GM19452 (cell line): ENCODE measurements around the gene PIBF1.
"Not testable (repeated sequence)": the region's sequence is repeated elsewhere in the genome, so short reads cannot be mapped to it uniquely, and the experiment has no call there.

Source experiments
- ATAC-seq: cut with Tn5 transposase; IDR thresholded peaks from one replicate; pipeline ENCODE4 v1.9.1; 2021; ENCODE audit not compliant: unreplicated experiment

PIBF1 gene

DNA sequence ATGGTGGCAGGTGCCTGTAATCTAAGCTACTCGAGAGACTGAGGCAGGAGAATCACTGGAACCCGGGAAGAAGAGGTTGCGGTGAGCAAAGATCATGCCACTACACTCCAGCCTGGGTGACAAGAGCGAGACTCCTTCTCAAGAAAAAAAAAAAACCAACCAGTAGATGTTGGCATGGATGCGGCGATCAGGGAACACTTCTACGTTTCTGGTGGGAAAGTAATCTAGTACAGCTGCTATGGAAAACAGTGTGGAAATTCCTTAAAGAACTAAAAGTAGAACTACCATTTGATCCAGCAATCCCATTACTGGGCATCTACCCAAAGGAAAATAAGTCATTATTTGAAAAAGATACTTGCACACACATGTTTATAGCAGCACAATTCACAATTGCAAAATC is 119.6 kb downstream of the PIBF1 start:
- not testable (repeated sequence) for ATAC-seq

DNA sequence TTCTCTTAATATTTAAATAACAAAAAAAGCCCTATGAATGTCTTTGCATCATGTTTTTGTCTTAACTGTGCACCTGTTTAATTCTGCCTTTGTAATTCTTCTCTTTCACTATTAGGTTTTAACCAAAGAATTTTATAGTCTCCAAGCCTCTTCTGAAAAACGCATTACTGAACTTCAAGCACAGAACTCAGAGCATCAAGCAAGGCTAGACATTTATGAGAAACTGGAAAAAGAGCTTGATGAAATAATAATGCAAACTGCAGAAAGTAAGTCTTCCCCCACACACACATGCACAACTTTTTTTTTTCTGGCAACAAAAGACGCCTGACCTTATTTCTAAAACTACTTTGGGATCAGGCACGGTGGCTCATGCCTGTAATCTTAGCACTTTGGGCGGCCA is 126.5 kb downstream of the PIBF1 start:
- ATAC-seq: no peak

DNA sequence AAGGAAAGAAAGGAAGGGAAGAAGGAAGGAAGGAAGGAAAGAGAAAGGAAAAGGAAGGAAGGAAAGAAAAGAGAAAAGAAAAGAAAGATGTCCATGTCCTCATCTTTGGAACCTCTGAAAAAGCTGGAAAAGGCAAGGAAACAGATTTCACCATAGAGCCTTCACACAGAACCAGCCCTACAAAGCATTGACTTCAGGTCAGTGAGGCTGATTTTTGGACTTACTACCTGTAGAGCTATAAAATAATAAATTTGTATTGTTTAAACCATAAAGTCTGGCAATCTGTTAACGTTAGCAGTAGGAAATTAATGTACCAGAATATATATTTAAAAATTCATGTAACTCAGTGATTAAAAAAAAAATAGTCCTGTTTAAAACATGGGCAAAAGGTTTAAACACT is 130.0 kb downstream of the PIBF1 start:
- no peak for ATAC-seq

DNA sequence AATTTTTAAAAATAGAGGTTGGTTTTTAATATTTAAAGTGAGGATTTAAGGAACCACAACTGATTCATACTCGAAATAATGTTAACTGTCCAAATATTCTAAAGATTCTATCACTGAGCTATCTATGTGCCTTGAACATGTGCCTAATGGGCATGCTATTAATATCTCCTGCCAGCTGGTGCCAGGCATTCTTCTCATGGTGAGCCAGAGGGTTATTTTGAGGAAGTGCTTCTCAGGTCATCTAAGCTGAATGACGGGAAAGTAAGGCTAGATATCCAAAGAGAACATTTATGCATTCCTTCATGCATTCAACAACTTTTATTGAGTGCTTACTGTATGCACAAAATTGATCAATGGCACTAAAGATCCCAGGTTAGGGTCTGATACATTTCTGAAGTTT is 138.2 kb downstream of the PIBF1 start:
- ATAC-seq: no peak

DNA sequence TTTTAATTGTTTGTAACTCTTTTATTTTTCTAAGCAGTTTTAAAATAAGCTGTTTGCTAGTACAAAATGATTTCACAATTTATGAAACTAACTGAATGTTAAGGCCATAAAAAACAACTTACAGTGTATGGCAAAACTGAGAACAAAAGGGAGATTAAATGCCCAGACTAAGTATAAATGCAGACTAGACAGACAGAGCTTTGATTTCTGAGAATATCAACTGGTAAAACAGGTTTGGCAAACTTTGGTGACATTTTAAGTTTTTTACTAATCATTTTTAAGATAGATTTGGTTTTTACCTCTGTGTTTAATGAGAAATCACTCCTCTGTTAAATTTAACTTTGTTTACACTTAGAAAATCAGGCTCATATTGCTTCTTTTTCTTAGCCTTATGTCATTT is 149.4 kb downstream of the PIBF1 start:
- ATAC-seq: no peak

DNA sequence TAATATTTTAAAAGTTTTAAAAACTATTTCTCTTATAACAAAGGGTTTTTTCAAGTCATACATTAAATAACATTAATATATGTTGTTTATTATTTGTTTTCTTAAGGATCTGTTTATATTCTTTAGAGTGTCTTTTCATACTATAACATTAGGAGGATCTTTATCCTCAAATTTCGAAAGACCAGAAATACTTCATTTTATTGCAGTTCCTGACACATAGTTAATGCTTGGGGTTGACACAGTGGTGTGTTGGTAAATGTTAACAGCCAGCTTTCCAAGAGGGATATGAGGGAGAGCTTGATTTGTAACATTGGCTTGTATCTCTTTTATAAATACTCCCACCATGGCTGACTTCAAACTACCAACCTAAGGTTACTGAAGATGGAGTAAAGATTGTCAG is 150.3 kb downstream of the PIBF1 start:
- ATAC-seq: no peak

DNA sequence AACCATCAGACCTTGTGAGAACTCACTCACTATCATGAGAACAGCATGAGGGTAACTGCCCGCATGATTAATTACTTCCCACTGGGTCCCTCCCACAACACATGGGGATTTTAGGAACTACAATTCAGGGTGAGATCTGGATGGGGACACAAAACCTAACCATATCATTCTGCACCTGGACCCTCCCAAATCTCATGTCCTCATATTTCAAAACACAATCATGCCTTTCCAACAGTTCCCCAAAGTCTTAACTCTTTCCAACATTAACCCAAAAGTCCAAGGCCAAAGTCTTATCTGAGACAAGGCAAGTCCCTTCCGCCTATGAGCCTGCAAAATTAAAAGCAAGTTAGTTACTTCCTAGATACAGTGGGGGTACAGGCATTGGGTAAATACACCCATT is 164.3 kb downstream of the PIBF1 start:
- ATAC-seq: not testable (repeated sequence)

DNA sequence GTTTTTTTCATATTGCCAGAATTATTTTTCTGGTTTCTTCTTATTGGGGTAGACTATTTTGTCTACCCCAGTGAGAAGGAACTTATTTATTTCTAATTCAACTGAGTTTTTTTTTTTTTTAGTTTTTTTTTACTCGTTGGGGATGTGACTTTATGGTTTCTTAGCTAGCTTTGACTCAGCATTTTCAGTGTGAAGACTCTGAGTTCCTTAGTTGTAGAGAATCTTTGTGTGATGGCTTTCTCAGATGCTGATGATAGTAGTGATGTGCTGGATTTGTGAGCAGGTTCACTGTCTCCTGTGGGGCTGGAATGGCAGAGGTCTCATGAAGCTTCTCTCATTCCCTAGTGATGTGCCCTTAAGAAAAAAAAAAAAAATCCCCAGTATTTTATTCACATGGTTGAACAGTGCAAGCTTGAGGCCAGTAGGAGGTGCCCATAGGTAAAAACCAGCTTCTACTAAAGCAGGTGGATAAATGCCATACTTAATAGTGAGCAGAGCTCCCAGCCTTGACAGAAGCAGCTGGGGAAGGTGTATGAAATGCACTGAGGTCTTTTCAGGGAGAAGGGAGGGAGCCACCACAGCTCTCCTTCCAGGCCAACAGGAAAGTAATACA is 170.7 kb downstream of the PIBF1 start:
- ATAC-seq: no peak

DNA sequence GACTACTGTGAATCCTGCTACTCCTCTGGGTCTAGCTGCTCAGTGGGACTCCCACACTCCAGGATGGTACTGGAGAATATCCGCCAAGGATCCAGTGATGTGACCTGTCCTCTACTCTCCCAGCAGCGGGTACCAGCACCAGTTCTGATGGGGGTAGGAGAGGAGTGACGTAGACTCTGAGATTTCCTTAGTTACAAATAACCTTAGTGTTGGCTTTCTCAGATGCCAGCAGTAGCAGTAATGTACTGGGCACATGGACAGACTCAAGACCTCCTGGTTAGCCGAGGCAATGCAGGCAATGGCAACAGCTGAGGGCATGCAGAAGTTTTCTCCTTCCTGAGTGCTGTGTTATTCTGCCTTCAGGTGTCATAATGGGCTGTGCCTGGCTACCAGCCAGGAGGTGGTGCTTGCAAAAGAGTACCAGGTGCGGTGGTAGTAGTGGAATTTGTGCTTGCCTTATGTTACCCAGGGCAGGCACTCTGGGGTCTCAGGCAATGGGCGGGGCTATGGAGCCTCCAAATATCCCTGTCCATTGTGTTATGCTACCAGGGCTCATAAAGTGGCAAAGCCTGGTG is 171.5 kb downstream of the PIBF1 start:
- no peak for ATAC-seq

DNA sequence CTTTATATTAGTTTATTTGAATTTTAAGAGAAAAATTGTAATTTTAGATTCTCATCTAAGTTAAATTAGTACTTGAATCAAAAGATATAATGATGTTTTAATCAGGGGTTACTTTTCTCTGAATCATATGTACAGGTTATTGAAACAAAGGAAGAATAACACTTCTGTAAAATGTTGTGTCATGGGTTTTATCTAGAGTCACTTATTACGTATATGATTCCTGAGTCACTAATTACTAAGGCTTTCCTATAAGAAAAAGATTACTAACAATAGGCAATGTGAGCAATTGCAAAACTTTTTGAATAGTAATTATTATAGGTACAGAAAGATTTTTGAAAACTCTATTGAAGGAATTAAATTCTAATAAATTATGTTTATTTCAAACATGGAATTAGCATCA is 177.7 kb downstream of the PIBF1 start:
- no peak for ATAC-seq

DNA sequence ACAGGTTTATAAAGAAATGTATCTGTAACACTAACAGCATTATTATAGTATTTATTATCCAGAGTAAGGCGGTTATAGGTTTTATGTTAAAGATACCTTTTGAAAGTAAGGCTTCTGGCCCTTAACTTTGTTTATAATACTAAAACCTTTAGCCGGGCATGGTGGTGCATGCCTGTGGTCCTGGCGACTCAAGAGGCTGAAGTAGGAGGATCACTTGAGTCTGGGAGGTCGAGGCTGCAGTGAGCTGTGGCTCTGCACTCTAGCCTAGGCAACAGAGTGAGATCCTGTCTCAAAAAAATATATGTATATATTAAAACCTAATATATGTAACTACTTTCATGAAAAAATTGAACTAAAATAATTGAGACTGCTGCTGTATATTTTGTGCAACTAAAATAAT is 178.2 kb downstream of the PIBF1 start:
- no peak for ATAC-seq

DNA sequence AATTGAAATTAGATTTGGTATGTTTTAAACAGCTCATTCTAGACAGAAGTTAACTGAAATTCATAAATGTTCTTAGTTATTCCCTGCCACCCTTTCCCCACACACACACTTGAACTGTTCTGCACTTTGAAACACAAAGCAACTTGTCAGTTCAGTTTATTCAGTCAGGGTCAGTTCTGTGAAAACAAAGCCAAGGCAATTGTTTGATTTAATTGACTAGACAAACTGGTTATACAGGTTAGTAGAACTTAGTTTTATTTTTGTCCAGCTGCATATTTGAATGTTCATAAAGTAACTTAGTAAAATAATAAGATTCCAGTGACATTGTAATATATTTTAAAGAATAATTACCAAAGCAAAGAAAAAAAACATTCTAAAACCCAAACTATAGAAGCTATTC is 178.6 kb downstream of the PIBF1 start:
- ATAC-seq: no peak

DNA sequence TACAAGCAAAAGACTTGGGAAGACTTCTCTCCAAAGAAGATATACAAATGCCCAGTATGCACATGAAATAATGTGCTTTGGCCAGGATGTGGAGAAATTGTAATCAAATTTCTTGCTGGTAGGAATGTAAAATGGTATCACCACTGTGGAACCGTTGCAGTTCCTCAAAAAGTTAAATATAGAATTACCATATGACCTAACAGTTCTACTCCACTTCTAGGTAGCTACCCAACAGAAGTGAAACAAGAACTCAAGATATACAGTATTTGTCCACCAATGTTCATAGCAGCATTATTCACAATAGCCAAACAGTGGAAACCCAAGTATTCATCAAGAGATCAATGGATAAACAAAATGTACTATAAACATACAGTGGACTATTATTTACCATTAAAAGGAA is 181.8 kb downstream of the PIBF1 start:
- no peak for ATAC-seq

DNA sequence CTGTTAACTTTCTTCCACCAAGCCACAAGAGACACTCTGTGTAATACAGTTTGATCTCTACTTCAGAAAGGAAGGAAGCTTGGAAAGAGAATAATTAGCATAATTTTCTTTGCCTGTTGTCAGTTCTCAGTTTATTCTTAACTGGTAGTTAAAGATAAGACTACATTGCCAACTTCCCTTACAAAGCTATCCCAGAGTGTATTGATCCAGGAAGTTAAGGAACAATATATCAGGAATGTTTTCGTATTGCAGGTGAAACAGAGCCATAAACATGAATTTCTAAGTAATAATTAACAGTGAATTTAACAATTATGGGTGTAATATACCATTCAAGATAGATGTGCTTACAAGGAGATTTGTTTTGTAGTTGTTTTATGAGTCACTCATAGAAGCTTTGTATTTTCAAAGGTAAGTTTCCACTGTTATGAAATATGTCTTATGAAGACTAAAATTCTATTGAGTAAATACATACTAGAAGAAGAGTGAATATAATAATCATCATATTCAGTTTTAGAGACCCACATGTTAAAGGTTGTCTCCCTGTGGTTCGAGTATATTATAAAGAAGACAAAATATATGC is 188.5 kb downstream of the PIBF1 start:
- ATAC-seq: no peak

DNA sequence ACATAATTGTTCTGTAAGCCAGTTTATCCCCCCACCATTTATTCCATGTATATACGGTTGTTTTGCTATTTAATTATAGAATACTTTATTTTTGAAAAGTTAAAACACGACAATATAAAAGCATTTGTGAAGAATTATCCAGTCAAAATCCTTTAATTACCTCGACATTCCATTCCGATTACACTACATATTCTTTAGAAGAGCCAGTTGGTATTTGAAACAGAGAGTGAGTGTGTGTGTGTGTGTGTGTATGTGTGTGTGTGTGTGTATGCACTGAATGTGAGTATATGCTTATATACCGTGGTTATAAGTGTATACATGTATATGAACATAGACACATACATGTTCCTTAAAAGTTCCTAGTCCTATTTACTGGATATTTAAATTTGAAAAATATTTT is 189.0 kb downstream of the PIBF1 start:
- ATAC-seq: no peak

DNA sequence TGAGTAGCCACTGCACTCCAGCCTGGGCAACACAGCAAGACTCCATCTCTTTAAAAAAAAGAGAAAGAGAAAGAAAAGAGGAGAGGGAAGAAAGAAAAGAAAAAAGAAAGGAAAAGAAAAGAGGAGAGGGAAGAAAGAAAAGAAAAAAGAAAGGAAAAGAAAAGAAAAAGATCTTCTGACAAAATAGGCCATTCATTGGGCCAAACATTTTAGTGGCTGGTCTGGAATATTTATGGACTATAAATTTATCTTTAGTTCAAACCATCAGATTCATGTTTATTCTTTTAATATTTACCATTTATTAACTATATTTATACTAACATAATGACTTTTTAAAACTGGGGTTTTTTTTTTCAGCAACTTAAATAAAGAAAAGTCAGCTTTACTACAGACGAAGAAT is 191.3 kb downstream of the PIBF1 start:
- no peak for ATAC-seq

DNA sequence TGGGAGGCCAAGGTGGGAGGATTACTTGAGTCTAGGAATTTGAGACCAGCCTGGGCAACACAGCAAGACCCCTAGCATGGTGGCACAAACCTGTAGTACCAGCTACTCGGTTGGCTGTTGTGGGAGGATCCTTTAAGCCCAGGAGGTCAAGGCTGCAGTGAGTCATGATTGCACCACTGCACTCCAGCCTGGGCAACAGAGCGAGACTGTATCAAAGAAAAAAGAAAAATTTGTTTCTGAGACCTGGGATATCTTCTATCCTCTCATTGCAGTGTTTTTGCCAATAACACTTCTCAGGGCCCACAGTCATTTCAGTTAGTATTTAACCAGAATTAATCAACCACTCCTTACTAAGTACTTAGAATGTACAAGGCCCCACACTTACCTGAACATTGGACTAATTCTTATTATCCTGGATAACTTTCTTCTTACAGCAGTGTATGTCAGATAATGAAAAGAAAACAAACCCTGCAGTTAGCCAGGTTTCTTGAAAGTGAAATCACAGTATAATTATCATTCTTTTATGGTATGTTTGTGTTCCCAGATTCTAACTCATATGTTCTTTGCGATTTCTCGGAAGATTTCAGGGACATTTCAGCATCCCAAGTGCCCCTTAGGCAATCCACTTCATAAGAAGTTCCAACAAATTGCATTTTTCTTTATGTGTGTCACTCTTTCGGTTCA is 201.3 kb downstream of the PIBF1 start:
- ATAC-seq: no peak

DNA sequence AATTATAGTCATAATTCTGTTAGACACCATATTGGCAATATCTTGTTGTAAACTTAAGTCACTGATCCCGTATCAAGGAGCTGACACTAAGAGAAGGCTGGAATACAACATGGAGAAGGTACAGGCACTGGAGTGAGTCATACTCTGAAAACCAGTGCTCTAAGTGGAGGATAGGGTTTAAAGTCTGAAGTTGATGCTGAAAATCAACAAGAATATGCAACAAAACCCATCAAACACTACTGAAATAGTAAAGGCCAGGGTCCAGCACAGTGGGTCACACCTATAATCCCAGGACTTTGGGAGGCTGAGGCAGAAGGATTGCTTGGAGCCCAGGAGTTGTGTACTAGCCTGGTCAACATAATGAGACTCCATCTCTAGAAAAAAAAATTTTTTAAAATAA is 203.7 kb downstream of the PIBF1 start:
- ATAC-seq: no peak

DNA sequence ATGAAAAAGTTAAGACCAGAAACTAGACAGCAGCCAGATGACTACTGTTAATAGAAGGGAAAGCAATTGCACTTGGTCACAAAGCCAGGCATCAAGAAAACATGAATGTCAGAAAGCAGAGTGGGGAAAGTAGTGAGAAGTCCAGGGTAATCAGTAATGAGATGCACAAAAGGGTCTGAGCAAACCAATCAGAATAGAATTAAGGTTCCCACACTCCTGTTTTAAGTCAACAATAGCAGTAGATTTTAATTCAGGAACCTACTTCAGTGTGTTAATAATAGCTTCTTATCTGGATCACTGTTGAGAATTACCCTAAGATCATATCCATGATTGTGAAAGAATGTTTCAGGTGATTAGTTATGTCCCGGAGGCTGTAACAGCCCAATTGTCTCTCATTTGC is 204.3 kb downstream of the PIBF1 start:
- ATAC-seq: no peak

DNA sequence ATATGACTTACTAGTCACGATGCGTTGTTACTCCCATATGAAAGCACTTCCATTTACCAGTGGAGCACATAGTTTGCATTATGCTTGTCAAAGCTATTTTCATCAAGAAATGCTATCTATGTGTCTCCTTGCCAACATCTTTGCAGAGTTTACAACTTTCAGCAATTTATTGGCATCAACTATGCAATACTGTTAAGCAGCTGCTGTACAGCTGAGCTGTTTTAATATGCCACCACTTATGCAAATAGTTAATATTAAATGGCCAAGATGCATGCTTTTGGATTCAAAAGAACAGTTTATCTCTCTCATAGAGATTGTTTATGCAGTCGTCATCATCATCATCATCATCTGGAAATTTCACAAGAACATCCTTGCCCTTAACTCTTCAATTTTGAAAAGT is 209.0 kb downstream of the PIBF1 start:
- no peak for ATAC-seq

DNA sequence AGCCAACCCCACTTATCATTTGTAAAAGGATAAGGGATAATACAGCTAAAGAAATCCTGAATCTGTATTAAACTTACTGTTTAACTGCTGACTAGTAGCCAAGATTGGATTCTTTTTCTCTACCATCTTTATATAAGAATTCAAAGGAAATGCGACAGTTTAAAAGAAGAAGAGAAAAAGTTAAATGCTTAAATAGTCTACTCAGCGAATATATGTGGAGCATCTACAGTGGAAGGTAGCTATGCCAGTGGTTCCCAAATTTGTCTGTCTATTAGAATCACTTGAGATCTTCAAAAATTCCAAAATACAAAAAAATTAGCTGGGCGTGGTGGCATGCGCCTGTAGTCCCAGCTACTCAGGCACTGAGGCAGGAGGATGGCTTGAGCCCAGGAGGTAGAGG is 216.1 kb downstream of the PIBF1 start:
- no peak for ATAC-seq

DNA sequence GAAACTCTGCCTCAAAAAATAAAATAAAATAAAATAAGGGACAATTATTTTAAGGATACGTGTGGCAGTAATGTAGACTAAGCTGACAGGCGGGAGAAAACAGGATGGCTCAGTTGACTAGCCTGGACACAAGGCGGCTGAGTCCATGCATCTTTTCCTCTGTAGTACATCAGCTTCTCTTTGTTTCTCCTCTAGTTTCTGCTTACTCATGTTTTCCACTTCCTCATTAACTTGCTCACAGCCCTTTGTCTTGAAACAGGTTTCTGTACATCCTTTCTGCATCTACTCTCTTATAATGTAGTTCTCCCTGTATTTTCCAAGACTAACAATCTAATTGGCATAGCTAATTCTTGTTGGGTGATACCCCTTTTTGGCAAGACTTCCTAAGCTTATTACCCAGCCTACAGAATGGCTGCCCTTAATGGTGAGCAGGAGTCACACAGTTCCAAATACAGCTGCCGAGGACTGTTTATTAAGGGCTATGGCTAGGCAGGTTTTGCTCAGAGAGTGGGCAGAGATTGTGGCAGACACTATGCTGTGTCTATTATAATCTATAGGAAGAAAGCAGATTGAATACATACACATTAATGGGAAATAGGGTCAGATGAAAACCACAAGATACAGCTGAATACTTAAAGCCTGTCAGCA is 218.2 kb downstream of the PIBF1 start:
- peak; percentile 68 for ATAC-seq
